Muscle layer of colon (tissue), 2 donors: Measurements from ENCODE around the gene NXPH3.
A peak's percentile ranks its signal among the peaks of the same experiment; 100 is the strongest.

Experiments used
- H3K27ac ChIP-seq: one replicate; pipeline ENCODE4 v1.7.0; 2013; ENCODE audit warnings: low read depth, mild to moderate bottlenecking, low read length, moderate library complexity
- H3K27me3 ChIP-seq, 2 donors: one replicate each; pipeline ENCODE4 v1.7.0; 2013; ENCODE audit warnings: low read length in 2 of 2, mild to moderate bottlenecking in 2 of 2; ENCODE audit not compliant: insufficient read depth in 2 of 2, control insufficient read depth in 1 of 2
- H3K36me3 ChIP-seq: one replicate; pipeline ENCODE4 v1.7.0; 2013; ENCODE audit warnings: mild to moderate bottlenecking, low read length; ENCODE audit not compliant: insufficient read depth
- H3K4me1 ChIP-seq: one replicate; pipeline ENCODE4 v1.7.0; 2013; ENCODE audit warnings: mild to moderate bottlenecking, low read length; ENCODE audit not compliant: insufficient read depth
- H3K4me3 ChIP-seq, 2 donors: one replicate each; pipeline ENCODE4 v1.7.0; 2013; ENCODE audit warnings: low read length in 2 of 2, low read depth in 1 of 2, mild to moderate bottlenecking in 1 of 2, moderate library complexity in 1 of 2
- H3K9ac ChIP-seq: one replicate; pipeline ENCODE4 v1.7.0; 2013; ENCODE audit warnings: low read length
- H3K9me3 ChIP-seq: one replicate; pipeline ENCODE4 v1.7.0; 2013; ENCODE audit warnings: mild to moderate bottlenecking, low read length
- donor health status: abdominal sarcoma.
- donor health status: Adenocarcinoma of cecum.

Gene NXPH3

DNA sequence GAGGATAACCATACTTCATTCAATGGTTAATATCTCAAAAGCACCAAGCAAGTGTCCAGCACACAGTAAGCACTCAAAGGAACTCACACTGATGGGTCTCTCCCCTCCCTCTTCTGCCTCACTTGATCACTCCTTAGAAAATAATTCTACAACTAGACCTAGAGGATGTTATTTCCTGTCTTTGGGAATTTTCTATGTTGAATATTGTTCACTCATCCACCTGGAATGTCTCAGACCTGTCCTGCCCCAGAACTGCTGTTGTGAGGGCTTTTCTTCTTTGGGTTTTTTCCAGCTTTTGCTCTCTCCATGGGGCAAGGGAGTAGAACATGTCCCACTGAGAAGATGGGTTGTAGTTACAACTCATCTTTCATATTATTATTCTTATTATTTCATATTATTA, 25.3 kb downstream of the NXPH3 start:
- Histone ChIP-seq H3K9ac (no peak overlapping the region), H3K27ac (no peak overlapping the region), H3K27me3 (no peaks in the 10 kb centered on the region), H3K36me3 (peaks cover 92% of the 10 kb centered on the region), H3K9me3 (no peaks in the 10 kb centered on the region), H3K4me1 (peaks cover 32% of the 10 kb centered on the region), H3K4me3 (no peak overlapping the region)

- no peaks in the 10 kb centered on the region for H3K27me3 ChIP-seq
- H3K4me1 ChIP-seq, result peaks cover 32% of the 10 kb centered on the region
- peaks cover 90% of the 10 kb centered on the region for H3K36me3 ChIP-seq
- H3K27ac ChIP-seq, result no peak overlapping the region
- no peaks in the 10 kb centered on the region for H3K9me3 ChIP-seq
- H3K4me3 ChIP-seq, result no peak overlapping the region
- H3K9ac ChIP-seq, result no peak overlapping the region
Observed at GRCh38 chr17:49602783-49603182, 27.1 kb downstream of the NXPH3 start.

GRCh38 chr17:49603238-49603637, 27.6 kb downstream of the NXPH3 start:
- no peaks in the 10 kb centered on the region for H3K27me3 ChIP-seq
- H3K9me3 ChIP-seq, result no peaks in the 10 kb centered on the region
- H3K4me3 ChIP-seq, result no peak overlapping the region
- H3K27ac ChIP-seq, result no peak overlapping the region
- H3K36me3 ChIP-seq, result peaks cover 89% of the 10 kb centered on the region
- H3K4me1 ChIP-seq, result peaks cover 30% of the 10 kb centered on the region
- no peak overlapping the region for H3K9ac ChIP-seq

DNA sequence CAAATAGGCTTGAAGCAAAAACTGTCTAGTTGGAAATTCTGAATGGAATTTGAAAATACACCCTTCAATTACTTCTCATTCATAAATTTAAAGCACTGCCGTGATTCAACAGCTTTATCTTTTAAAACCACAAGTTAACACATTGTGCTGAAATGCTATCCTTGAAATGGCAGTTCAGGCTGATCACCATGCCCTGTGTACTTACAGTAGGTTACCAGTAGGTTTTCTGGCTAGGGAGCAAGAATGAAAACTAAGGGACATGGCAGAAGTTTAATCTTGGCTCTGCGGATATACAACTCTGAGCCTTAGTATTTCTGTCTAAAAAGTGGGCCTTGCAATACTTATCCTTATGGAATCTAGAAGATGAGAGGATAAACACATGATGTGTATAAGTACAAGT, 28.0 kb downstream of the NXPH3 start:
- peaks cover 89% of the 10 kb centered on the region for H3K36me3 ChIP-seq
- H3K27me3 ChIP-seq, result no peaks in the 10 kb centered on the region
- peaks cover 25% of the 10 kb centered on the region for H3K4me1 ChIP-seq
- no peak overlapping the region for H3K9ac ChIP-seq
- no peak overlapping the region for H3K4me3 ChIP-seq
- no peak overlapping the region for H3K27ac ChIP-seq
- H3K9me3 ChIP-seq, result no peaks in the 10 kb centered on the region

DNA sequence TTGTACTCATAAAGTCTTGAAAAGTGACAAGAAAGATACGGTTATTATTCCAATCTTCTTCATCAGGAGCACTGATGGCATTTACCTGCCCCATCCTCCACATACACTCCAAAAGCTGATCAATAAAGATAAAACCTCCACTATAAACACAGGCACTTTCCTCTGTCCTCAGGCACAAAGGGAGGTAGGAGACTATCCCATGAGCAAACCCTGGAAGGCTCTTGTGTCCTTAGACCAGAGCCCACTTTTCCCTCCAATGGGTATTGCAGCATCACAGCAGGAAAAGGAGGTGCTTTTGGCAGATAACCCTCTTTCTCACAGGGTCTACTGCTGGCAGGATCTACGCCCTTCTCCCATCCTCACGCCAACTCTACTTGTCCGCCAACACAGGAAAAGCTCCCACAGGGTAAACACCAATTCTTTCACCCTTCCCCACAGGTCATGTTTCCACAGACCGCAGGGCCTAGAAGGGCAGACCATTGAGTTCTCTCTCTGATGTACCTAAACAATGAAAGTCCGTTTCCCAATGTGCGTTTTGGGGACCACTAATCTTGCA, 28.7 kb downstream of the NXPH3 start:
- Histone ChIP-seq H3K4me3 (no peak overlapping the region), H3K9ac (no peak overlapping the region), H3K27ac (no peak overlapping the region), H3K36me3 (peaks cover 90% of the 10 kb centered on the region), H3K4me1 (peaks cover 25% of the 10 kb centered on the region), H3K27me3 (no peaks in the 10 kb centered on the region), H3K9me3 (no peaks in the 10 kb centered on the region)

GRCh38 chr17:49610883-49611584, 35.4 kb downstream of the NXPH3 start:
- peak overlapping the region; percentile 10 for H3K27ac ChIP-seq
- no peak overlapping the region for H3K4me3 ChIP-seq
- H3K27me3 ChIP-seq, result no peaks in the 10 kb centered on the region
- H3K4me1 ChIP-seq, result peaks cover 41% of the 10 kb centered on the region
- H3K9me3 ChIP-seq, result no peaks in the 10 kb centered on the region
- H3K9ac ChIP-seq, result no peak overlapping the region
- peaks cover 64% of the 10 kb centered on the region for H3K36me3 ChIP-seq

DNA sequence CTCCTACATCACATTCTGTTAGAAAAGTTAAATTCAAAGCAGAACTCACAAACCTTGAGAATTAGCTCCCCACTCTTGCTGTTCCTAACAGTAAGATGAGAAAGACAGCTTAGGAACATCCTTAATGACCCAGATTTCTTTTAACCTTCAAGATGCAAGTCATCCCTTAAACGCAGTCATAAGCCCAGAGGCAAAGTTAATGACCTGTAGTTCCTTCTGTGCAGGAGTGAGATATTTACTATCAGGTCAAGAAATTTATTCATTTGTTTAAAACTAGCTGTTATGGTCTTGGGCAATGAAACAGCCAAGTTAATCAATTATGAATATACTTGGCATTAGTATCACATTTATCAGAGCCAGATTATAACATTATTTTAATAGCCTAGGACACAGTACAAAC, 37.1 kb downstream of the NXPH3 start:
- no peak overlapping the region for H3K4me3 ChIP-seq
- H3K27ac ChIP-seq, result peak overlapping the region; percentile 31
- H3K9me3 ChIP-seq, result no peaks in the 10 kb centered on the region
- H3K36me3 ChIP-seq, result peaks cover 57% of the 10 kb centered on the region
- no peaks in the 10 kb centered on the region for H3K27me3 ChIP-seq
- no peak overlapping the region for H3K9ac ChIP-seq
- H3K4me1 ChIP-seq, result peaks cover 54% of the 10 kb centered on the region

DNA sequence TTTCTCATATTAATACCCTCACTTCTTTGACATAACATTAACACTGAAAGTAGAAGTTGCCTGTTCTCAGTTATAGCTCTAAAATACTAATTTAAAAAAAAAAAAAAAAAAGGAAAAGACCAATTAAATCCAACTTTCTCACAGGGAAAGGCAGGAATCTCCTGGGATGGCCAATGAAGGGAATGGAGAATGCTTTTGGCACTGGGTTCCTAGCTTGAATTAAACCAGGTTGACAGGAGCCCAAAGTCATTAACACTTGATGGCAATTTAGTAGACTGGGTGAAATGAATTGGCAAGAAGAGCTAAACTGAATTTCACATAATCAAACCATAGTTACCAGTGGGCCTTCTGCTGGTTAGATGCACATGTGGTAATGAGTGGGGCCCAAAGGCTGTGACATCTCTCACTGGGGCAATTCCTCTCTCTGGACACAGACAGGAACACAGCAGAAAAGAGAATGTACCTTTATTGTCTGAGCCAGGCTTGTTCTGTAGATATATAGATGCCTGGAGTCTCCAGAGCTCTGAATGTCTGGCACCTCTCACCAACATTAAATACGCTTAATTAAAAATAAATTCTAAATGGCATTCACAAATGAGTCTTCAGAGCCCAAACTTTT, 37.6 kb downstream of the NXPH3 start:
- Histone ChIP-seq H3K27me3 (no peaks in the 10 kb centered on the region), H3K4me3 (no peak overlapping the region), H3K27ac (peak overlapping the region; percentile 60), H3K9ac (no peak overlapping the region), H3K9me3 (no peaks in the 10 kb centered on the region), H3K36me3 (peaks cover 57% of the 10 kb centered on the region), H3K4me1 (peaks cover 59% of the 10 kb centered on the region)

DNA sequence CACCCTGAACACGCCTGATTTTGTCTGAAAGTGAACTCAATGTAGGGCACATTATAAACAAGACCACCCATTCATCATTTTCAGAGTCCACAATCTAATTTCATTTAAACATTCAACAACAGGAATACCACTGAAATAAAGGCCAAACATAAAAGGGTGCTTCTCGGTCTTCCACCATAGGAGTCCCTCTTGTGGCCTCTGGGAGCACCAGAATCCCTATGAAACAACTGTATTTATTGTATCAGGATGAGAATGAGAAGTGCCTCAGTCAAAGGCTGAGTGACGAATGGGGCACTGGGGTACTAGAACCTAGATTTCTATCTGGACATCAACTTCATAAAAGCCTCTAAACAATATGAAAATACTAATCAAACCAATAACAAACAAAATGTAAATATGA, 40.4 kb downstream of the NXPH3 start:
- Histone ChIP-seq H3K27me3 (no peaks in the 10 kb centered on the region), H3K4me3 (peak overlapping the region in 1 of 2 donors; percentile 31), H3K27ac (peak overlapping the region; percentile 85), H3K9ac (no peak overlapping the region), H3K36me3 (peaks cover 50% of the 10 kb centered on the region), H3K4me1 (peaks cover 63% of the 10 kb centered on the region), H3K9me3 (no peaks in the 10 kb centered on the region)

- Histone ChIP-seq H3K27me3 (no peaks in the 10 kb centered on the region), H3K36me3 (peaks cover 54% of the 10 kb centered on the region), H3K4me3 (no peak overlapping the region), H3K4me1 (peaks cover 58% of the 10 kb centered on the region), H3K27ac (peak overlapping the region; percentile 85), H3K9me3 (no peaks in the 10 kb centered on the region), H3K9ac (no peak overlapping the region)
Observed at GRCh38 chr17:49616601-49617131, 41.0 kb downstream of the NXPH3 start.

- Histone ChIP-seq H3K4me1 (peaks cover 50% of the 10 kb centered on the region), H3K27me3 (no peaks in the 10 kb centered on the region), H3K9ac (no peak overlapping the region), H3K9me3 (no peaks in the 10 kb centered on the region), H3K36me3 (peaks cover 60% of the 10 kb centered on the region), H3K27ac (peak overlapping the region; percentile 45), H3K4me3 (no peak overlapping the region)
Observed at GRCh38 chr17:49618028-49618611, 42.4 kb downstream of the NXPH3 start.
